Activated CD8-positive, alpha-beta memory T cell treated with anti-CD3 and anti-CD28 coated beads for 4 hours (primary cell): ENCODE data around the gene PTPN13.
"Not testable (repeated sequence)": the region's sequence is repeated elsewhere in the genome, so short reads cannot be mapped to it uniquely, and the experiment has no call there.

Experiments used
- DNase-seq, 2 donors: peaks; one replicate each; pipeline ENCODE4 v3.0.0-alpha.2; 2020; ENCODE audit warnings: low read depth in 2 of 2

PTPN13 gene

DNA sequence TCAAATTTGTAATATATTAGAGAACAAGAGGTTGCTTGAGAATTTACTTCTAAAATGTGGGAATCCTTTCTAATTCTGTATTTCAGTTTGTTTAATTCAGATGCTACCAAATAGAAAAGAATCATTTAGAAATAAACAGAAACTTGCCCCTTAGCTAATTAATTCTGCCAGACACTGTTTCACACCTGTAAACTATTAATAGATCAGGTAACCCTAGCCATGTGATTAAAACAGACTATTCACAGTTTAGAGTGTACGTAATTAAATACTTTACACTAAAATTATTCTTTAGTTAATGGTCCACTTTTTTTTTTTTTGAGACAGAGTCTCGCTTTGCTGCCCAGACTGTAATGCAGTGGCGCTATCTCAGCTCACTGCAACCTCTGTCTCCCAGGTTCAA is 124.0 kb downstream of the PTPN13 start:
- no peak for DNase-seq

DNA sequence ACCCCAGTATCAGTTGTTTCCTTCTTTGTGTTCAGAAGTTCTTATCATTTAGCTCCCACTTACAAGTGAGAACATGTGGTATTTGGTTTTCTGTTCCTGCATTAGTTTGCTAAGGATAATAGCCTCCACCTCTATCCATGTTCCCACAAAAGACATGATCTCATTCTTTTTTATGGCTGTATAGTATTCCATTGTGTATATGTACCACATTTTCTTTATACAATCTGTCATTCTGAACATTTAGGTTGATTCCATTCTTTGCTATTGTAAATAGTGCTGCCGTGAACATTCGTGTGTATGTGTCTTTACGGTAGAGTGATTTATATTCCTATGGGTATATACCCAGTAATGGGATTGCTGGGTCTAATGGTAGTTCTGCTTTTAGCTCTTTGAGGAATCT is 125.0 kb downstream of the PTPN13 start:
- not testable (repeated sequence) for DNase-seq

DNA sequence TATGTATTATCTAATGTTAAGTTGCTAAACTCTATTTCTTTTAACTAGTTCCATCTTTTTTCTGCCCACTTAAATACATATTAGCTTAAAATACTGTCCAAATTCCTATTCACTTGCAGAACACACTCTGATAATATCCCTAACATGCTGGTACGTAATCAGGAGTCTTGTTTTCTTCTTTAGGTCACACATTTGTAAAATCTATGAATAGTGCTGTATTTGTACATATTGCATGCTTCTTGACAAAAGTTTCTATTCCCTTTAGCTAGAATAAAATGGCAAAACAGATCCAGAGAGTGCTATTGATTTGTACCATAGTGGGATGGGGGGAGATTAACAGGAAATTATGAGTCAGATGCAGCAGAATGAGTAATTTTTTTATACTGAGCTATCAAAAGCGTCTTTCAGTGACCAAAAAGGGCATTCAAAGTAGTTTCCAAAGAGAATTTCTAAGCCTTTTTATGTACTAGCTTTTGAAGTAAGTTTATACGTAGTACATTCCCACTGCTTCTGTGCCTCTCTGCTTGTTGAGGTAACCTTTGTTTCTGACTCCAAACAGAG is 126.5 kb downstream of the PTPN13 start:
- no peak for DNase-seq

DNA sequence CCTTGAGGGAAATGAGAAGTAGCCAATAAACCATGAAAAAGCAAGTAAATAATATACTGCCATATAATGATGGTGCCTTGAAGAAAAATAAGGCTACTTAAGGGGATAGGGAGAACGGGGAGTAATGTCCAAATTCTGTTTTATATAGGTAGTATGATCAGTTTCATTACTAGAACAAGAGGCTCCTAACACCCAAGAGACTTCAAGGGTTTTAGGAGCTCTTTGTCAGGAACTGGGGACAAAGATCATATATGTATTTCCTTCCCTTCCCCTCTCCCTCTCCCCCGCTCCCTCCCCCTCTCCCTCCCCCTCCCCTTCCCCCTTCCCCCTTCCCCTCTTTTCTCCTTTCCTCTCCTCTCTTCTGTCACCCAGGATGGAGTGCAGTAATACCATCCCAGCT is 127.3 kb downstream of the PTPN13 start:
- no peak for DNase-seq

DNA sequence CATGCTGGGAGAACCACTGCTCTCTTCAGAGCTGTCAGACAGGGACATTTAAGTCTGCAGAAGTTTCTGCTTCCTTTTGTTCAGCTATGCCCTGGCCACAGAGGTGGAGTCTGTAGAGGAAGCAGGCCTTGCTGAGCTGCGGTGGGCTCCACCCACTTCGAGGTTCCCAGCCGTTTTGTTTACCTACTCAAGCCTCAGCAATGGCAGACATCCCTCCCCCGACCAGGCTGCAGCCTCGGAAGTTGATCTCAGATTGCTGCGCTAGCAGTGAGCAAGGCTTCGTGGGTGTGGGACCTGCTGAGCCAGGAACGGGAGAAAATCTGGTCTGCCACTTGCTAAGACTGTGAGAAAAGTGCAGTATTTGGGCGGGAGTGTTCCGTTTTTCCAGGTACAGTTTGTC is 136.2 kb downstream of the PTPN13 start:
- no peak for DNase-seq

DNA sequence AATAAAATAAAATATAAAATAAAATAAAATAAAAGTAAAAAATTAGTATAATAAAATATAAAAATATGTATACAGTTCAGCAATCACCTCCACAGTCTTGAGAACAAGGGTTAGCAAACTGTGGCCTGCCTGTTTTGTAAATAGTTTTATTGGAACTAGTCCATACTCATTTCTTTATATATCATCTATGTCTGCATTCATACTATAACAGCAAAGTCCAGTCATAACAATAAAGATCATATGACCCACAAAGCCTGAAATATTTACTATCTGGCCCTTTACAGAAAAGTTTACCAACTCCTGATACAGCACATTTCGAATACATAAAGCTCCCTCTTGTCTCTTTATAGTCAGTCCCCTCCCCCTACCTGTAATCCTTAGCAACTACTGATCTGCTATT is 143.1 kb downstream of the PTPN13 start:
- DNase-seq = no peak

DNA sequence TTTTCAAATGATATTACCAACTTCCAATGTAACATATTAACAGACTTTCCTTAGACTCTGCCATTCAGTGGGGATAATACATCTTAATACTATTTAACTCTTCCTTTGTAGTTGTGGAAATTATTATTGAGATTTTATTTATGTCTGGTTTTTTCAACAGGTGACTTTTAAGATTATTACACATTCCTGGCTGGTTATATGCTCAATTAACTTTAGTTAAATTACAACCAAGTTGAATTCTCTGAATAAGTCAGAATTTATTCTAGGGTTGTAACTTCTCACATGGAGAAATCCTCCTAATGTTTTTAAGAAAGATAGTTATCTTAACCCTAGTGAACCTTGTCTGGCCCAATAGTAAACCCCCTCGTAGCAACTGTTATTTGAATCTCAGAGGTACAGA is 147.7 kb downstream of the PTPN13 start:
- no peak for DNase-seq

DNA sequence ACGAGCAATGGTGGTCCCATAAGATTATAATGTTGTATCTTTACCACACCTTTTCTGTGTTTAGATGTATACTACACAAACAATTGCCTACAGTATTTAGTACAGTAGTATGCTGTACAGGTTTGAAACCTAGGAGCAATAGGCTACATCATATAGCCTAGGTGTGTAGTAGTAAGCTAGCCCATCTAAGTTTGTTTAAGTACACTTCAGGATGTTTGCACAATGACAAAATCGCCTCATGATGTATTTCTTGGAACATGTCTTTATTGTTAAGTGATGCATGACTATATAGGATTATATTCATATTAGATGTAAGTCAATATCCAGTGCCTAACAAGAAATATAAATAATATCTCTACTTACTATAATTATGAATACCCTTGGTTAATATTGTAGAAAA is 150.5 kb downstream of the PTPN13 start:
- no peak for DNase-seq

DNA sequence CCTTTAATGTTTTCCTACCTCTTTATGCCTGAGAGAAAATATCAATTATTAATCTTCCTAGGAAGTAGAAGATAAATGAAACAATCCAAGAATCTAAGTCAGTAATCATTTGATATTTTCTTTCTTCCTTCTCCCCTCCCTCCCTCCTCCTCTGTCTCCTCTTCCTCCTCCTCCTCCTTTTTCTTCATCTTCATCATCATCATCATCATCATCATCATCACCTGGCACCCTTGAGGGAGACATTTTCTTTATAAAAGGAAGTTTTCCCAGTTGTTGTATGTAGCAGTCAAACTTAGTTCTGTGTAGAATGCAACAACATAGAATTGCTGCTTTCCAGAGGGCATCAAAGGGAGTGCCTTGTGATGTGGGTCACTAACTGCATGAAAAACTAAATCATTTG is 155.0 kb downstream of the PTPN13 start:
- DNase-seq = no peak

DNA sequence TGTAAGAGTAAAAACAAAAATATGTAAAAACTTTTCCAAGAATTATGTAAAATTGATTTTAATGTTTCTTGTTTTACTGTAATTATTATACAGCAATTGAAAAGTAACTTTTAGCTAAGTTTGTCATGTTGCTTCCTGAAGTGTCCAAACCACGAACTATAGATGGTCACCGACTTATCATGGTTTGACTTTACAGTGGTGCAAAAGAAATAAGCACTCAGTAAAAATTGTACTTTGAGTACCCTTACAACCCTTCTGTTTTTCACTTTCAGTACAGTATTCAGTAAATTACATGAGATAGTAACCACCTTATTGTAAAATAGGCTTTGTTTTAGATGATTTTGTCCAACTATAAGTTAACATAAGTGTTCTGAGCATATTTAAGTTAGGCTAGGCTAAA is 161.3 kb downstream of the PTPN13 start:
- DNase-seq = no peak

DNA sequence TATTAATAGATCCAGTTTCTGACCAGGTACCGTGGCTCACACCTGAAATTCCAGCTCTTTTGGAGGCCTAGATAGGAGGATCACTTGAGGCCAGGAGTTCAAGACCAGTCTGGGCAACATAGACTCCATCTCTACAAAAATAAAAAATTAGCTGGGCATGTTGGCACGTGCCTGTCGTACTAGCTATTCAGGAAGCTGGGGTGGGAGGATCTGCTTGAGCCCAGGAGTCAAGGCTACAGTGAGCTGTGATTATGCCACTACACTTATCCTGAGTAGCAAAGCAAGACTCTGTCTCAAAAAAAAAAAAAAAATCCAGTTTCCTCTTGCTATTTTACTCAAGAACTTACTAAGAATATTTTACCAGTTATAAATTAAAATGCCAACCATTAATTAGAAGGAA is 163.4 kb downstream of the PTPN13 start:
- DNase-seq = no peak

DNA sequence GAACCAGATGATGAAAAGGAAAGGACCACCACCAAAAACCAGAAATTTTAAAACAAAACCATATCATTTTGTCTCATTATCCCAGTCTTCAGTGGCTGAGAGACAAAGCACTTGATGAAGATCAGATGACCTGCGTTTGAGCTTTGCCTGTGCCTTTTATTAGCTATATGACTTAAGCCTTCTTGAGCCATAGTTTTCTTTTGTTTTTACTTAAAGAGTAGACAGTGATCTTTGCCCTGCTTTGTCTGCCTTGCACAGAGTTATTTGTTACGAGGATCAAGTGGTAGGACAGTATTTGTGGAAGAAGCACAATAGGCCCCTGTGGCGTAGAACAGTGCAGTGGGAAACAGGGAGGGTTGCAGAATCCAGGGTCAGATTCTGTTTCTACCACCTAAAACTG is 165.2 kb downstream of the PTPN13 start:
- DNase-seq = no peak

DNA sequence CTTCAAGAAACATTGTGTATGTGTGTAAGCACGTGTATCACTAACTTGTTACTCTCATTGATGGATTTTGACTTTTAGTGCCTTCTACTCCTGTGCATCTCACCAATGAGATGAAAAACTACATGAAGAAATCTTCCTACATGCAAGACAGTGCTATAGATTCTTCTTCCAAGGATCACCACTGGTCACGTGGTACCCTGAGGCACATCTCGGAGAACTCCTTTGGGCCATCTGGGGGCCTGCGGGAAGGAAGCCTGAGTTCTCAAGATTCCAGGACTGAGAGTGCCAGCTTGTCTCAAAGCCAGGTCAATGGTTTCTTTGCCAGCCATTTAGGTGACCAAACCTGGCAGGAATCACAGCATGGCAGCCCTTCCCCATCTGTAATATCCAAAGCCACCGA is 168.5 kb downstream of the PTPN13 start:
- DNase-seq = no peak

DNA sequence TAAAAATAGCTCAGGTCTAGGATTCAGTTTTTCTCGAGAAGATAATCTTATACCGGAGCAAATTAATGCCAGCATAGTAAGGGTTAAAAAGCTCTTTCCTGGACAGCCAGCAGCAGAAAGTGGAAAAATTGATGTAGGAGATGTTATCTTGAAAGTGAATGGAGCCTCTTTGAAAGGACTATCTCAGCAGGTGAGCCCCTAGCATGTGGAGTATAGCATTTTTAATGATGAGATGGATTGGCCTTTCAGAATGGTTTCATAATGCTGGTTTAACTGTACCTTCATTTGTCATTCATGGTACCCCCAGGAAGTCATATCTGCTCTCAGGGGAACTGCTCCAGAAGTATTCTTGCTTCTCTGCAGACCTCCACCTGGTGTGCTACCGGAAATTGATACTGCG is 175.7 kb downstream of the PTPN13 start:
- no peak for DNase-seq

DNA sequence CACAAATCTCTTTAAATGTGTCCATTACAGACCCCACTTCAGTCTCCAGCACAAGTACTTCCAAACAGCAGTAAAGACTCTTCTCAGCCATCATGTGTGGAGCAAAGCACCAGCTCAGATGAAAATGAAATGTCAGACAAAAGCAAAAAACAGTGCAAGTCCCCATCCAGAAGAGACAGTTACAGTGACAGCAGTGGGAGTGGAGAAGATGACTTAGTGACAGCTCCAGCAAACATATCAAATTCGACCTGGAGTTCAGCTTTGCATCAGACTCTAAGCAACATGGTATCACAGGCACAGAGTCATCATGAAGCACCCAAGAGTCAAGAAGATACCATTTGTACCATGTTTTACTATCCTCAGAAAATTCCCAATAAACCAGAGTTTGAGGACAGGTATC is 177.0 kb downstream of the PTPN13 start:
- DNase-seq = no peak

DNA sequence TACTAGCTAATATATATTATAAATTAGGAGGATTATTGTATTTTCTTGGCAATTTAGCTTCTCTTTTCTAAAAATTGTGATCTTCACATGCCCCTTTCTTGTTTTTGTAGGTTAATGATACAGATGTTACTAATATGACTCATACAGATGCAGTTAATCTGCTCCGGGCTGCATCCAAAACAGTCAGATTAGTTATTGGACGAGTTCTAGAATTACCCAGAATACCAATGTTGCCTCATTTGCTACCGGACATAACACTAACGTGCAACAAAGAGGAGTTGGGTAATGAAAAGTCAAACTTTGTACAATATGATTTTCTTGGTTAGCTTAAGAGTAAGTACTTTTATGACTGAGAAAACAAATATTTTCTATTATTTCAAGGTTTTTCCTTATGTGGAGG is 180.9 kb downstream of the PTPN13 start:
- DNase-seq = no peak

DNA sequence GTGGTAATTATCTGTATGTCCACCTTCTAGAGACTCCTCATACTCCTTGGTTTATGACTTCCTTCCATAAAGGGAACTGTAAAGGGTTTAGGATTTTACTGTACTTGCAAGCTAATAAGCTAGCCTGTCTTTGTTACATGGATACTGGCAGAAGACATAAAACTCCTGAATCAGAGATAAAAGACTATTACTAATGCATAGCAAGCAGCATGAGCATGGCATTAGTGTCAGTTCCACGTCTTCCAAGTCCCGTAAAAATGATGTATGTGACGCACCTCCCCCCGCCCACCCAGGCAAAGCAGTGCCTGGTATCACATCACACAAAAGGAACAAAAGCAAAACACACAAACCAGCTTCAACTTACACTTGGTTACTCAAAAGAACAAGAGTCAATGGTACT is 184.1 kb downstream of the PTPN13 start:
- no peak for DNase-seq

DNA sequence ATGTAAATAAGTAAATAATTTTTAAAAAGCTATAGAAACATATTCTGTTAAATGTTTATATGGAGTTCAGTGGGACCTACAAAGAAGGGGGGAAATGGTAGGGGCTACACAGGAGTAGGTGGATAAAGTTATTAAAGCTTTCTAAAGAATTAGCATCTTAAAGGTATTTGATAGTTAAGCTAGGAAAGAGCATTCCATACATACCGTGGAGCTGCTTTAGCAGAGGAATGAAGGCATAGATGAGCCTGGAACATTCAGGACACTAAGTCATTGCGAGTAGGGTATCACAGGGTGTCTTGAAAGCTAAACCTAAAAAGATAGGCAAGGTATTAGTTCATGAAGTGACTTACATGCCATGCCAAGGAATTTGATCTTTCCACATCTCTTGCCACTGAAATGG is 194.7 kb downstream of the PTPN13 start:
- no peak for DNase-seq

DNA sequence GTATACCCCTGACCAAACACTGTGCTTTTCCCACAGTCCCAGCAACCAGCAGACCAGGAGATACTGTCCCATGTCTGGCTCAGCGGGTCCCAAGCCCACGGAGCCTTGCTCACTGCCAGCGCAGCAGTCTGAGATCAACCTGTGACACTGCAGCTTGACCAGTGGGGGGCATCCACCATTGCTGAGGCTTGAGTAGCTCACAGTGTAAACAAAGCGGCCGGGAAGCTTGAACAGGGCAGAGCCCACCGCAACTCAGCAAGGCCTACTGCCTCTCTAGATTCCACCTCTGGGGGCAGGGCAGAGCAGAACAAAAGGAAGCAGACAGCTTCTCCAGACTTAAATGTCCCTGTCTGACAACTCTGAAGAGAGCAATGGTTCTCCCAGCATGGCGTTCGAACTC is 197.0 kb downstream of the PTPN13 start:
- no peak for DNase-seq

DNA sequence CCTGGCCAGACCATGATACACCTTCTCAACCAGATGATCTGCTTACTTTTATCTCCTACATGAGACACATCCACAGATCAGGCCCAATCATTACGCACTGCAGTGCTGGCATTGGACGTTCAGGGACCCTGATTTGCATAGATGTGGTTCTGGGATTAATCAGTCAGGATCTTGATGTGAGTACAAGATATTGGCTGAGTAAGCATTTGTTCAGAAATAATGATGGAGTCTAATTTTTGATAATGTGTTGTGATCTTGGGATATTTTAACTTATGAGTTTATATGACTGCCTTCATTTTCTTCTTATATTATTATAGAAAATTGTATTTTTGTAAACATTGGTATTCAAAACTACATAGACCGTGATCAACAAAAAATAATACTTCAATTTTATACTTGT is 215.7 kb downstream of the PTPN13 start:
- no peak for DNase-seq

DNA sequence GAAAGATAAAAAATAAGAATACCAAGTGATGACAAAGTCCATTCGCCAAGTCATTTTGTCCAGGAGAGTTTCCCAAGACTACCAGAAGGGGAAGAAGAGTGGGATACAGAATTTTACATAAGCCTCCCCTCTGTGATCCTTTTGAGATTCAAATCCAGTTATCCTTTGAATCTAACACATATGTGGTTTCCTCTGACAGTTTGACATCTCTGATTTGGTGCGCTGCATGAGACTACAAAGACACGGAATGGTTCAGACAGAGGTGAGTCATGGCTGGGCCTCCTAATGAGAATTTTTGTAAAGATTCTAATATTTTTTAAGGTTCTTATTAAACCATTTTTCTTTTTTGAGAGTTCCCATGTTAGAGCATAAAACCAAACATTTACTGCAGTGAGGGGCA is 216.7 kb downstream of the PTPN13 start:
- DNase-seq = no peak

DNA sequence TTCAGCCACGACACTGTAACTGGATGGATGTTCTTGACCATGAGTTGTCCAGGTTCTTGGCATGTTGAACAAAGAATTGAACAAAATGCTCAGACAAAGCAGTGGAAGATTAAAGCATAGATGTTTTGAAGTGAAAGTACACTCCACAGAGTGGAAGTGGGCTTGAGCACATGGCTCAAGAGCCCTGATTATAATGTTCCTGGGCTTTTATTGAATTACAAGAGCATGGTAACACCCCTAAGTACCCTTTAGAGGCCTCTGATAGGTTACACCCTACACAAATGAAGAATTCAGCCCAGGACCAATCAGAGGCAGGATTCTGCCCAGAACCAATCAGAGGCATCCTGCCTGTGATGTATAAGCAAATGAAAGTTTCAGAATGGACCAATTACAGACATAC is 221.5 kb downstream of the PTPN13 start:
- DNase-seq = no peak

DNA sequence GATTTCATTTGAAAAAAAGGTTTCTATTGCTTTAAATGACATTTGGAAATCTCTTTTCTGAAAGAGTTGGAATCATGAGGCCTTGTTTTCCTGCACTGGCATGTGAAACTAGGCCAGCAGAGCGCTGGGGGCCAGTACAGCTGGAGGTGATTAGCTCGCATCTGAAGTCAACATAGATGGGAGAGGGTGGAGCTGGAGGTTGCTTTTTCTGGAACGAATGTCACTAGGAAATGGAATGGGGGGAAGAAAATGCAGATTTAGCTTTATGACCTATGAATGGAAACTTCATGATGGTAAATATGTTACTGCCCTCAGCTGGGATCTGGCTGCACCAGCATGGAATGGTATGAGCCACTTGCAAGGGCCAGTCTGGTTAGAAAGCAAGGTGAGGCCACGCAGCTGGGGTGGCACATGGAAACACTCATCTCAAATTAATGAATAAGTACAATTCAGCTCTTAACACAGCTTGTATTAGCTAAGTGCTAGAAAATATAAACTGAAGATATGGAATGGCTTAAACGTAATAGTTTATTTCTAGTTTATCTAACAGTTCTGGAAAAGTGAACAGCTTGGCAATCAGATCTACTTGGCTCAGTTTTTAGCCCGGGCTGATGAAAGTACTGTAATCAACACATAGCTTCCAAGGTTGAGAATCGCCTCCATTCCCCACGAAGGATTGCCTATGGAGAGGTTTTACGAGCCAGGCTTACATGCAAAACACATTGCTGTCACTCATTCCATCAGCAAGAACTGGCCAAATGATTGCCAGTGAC is 222.6 kb downstream of the PTPN13 start:
- no peak for DNase-seq

DNA sequence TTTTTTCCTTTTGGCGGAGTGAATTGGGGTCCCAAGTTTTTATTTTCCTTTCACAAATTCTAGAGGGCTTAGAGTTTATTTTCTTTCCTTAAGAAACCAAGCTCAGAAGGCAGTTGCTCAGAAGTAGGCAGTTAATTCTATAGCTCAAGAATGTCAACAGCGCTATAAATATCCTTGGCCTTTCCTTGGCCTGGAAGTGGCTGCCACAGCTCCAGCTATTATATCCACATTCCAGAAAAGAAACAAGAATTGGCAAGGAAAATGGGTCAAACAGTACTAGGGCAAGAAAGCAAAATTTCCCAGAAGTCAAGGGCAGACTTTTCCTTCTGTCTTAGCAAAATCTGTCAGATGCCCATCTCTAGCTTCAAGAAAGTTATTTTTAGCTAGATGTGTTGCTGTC is 224.1 kb downstream of the PTPN13 start:
- no peak for DNase-seq
